Thoracic aorta (tissue), 2 donors: Measurements from ENCODE around the gene SOX8. TPM values are rescaled to one million over a fixed set of nuclear protein-coding genes. Genes with fewer than 3 reads are reported as not detected.

Experiments used
- ATAC-seq: fragments of 150-250 bp; one replicate; pipeline ENCODE4 v1.8.0; 2017; ENCODE audit warnings: low read depth; ENCODE audit not compliant: insufficient number of reproducible peaks, low FRiP score
- DNase-seq: peaks from one replicate; pipeline ENCODE4 v3.0.0-alpha.2; 2020; ENCODE audit warnings: low spot score
- H3K27ac ChIP-seq, 2 donors: fragments of 200-600 bp; sonication (generic); 1 replicate in 1 of 2; 2 replicates in 1 of 2; pipeline ENCODE4 v1.5.1; 2016; ENCODE audit warnings: mild to moderate bottlenecking in 2 of 2, moderate library complexity in 2 of 2
- H3K27me3 ChIP-seq: fragments of 200-600 bp; sonication (generic); replicated peaks from 2 replicates; pipeline ENCODE4 v1.6.0; 2016; ENCODE audit warnings: mild to moderate bottlenecking; ENCODE audit not compliant: insufficient read depth
- H3K36me3 ChIP-seq: fragments of 200-600 bp; sonication (generic); one replicate; pipeline ENCODE4 v1.5.1; 2016
- H3K4me1 ChIP-seq, 2 donors: fragments of 200-600 bp; sonication (generic); 1 replicate in 1 of 2; 2 replicates in 1 of 2; pipeline versions ENCODE4 v1.5.1 to v1.6.0; 2016; ENCODE audit warnings: low read depth in 2 of 2, mild to moderate bottlenecking in 1 of 2; ENCODE audit not compliant: control insufficient read depth in 1 of 2
- H3K4me3 ChIP-seq: fragments of 200-600 bp; sonication (generic); 2 replicates; pipeline ENCODE4 v1.5.1; 2016; ENCODE audit warnings: mild to moderate bottlenecking
- H3K9me3 ChIP-seq: fragments of 200-600 bp; sonication (generic); 2 replicates; pipeline ENCODE4 v1.5.1; 2016
- CTCF ChIP-seq: fragments of 200-600 bp; sonication (generic); IDR thresholded peaks from one replicate; pipeline ENCODE4 v1.5.1; 2019; ENCODE audit warnings: antibody characterized with exemption
- total RNA-seq, 2 donors: library from RNA; depleted of rRNA; stranded (reverse); fragments of >200 nt; gene quantifications; one replicate each; pipeline versions ENCODE4 v1.1.0 to v1.2.3, GENCODE V29; 2016

The SOX8 gene
- total RNA-seq, 2 donors from 2014 or later, result 5.7 to 10.1 TPM

- Histone ChIP-seq H3K27me3 (no peaks in the 10 kb centered on the region), H3K4me3 (no peak overlapping the region), H3K4me1 (no peaks in the 10 kb centered on the region), H3K9me3 (peaks cover 8% of the 10 kb centered on the region), H3K36me3 (peaks cover 5% of the 10 kb centered on the region), H3K27ac (no peak overlapping the region)
- ATAC-seq (no peak), DNase-seq (no peak)
- no peak for TF ChIP-seq CTCF
Observed at GRCh38 chr16:939941-940340, 41.6 kb upstream of the SOX8 start.

GRCh38 chr16:942436-943060, 39.0 kb upstream of the SOX8 start:
- Histone ChIP-seq H3K4me1 (no peaks in the 10 kb centered on the region), H3K36me3 (peaks cover 13% of the 10 kb centered on the region), H3K4me3 (no peak overlapping the region), H3K27me3 (no peaks in the 10 kb centered on the region), H3K27ac (no peak overlapping the region), H3K9me3 (peaks cover 8% of the 10 kb centered on the region)
- no peak for DNase-seq
- no peak for TF ChIP-seq CTCF
- no peak for ATAC-seq

- Histone ChIP-seq H3K27me3 (no peaks in the 10 kb centered on the region), H3K4me3 (no peak overlapping the region), H3K4me1 (no peaks in the 10 kb centered on the region), H3K36me3 (peaks cover 13% of the 10 kb centered on the region), H3K27ac (no peak overlapping the region), H3K9me3 (peaks cover 8% of the 10 kb centered on the region)
- DNase-seq, result no peak
- no peak for TF ChIP-seq CTCF
- no peak for ATAC-seq
Observed at GRCh38 chr16:943971-944370, 37.6 kb upstream of the SOX8 start.

GRCh38 chr16:945271-946047, 36.1 kb upstream of the SOX8 start:
- no peaks in the 10 kb centered on the region for H3K4me1 ChIP-seq
- DNase-seq (no peak), ATAC-seq (no peak)
- H3K27ac ChIP-seq, result no peak overlapping the region
- TF ChIP-seq CTCF, result no peak
- H3K9me3 ChIP-seq, result peaks cover 8% of the 10 kb centered on the region
- H3K4me3 ChIP-seq, result no peak overlapping the region
- peaks cover 8% of the 10 kb centered on the region for H3K36me3 ChIP-seq
- no peaks in the 10 kb centered on the region for H3K27me3 ChIP-seq

GRCh38 chr16:946048-946395, 35.5 kb upstream of the SOX8 start:
- DNase-seq, result no peak
- no peak for ATAC-seq
- Histone ChIP-seq H3K4me1 (no peaks in the 10 kb centered on the region), H3K9me3 (peaks cover 8% of the 10 kb centered on the region), H3K27ac (no peak overlapping the region), H3K36me3 (peaks cover 8% of the 10 kb centered on the region), H3K4me3 (no peak overlapping the region), H3K27me3 (no peaks in the 10 kb centered on the region)
- no peak for TF ChIP-seq CTCF
